SK-N-SH (cell line): ENCODE results near the gene UBE2D1. TPM values are rescaled to one million over a fixed set of nuclear protein-coding genes. Genes with fewer than 3 reads are reported as not detected.

Source experiments
- CTCF ChIA-PET: fragments of 300-600, 350-600 bp; formaldehyde crosslinking; extraction: SDS; loops from one replicate; lab custom pipeline; 2021; lab: Yijun Ruan, JAX
- POLR2A ChIA-PET: fragments of 350-600 bp; sonication (Branson Sonifier 250); formaldehyde crosslinking; extraction: SDS; loops from one replicate; lab custom pipeline; 2020; ENCODE audit warnings: antibody characterized with exemption, inconsistent platforms; lab: Yijun Ruan, JAX
- DNase-seq: peaks from one replicate; pipeline ENCODE4 v3.0.0; 2012
- H2AFZ ChIP-seq: fragments of 200-600 bp; sonication (generic); 2 replicates; pipeline ENCODE4 v1.8.1; 2016; ENCODE audit warnings: antibody characterized with exemption, mild to moderate bottlenecking, low read depth
- H3F3A ChIP-seq: fragments of 200-600 bp; sonication (generic); replicated peaks from 2 replicates; pipeline ENCODE3; 2016; ENCODE audit warnings: antibody characterized with exemption, mild to moderate bottlenecking; ENCODE audit not compliant: insufficient read depth
- H3K27ac ChIP-seq, 2 experiments: fragments of 200-500 bp in 1 of 2; fragments of 200-600 bp in 1 of 2; sonication (Bioruptor generic) in 1 of 2; sonication (generic), shearing (Covaris generic) in 1 of 2; 2 replicates each; pipeline versions ENCODE4 v1.5.1 to v1.6.1; 2014 to 2016; ENCODE audit warnings: low read depth in 2 of 2, inconsistent platforms in 1 of 2, low read length in 1 of 2, mild to moderate bottlenecking in 1 of 2, mixed read lengths in 1 of 2
- H3K27me3 ChIP-seq: fragments of 200-600 bp; sonication (generic), shearing (Covaris generic); 2 replicates; pipeline ENCODE4 v1.6.1; 2016; ENCODE audit warnings: mixed run types; ENCODE audit not compliant: insufficient read depth
- H3K36me3 ChIP-seq, 2 experiments: fragments of 200-500 bp in 1 of 2; fragments of 200-600 bp in 1 of 2; sonication (Bioruptor generic) in 1 of 2; sonication (generic) in 1 of 2; replicated peaks in 1 of 2; 2 replicates each; pipeline versions ENCODE3 to v1.5.1; 2014 to 2016; ENCODE audit warnings: low read length in 1 of 2, mild to moderate bottlenecking in 1 of 2; ENCODE audit not compliant: insufficient read depth in 2 of 2, control insufficient read depth in 1 of 2
- H3K4me1 ChIP-seq, 2 experiments: fragments of 200-500 bp in 1 of 2; fragments of 200-600 bp in 1 of 2; sonication (Bioruptor generic) in 1 of 2; sonication (generic), shearing (Covaris generic) in 1 of 2; 2 replicates each; pipeline versions ENCODE4 v1.5.1 to v1.6.1; 2014 to 2016; ENCODE audit warnings: low read depth in 1 of 2, low read length in 1 of 2, mixed run types in 1 of 2; ENCODE audit not compliant: insufficient read depth in 2 of 2, control insufficient read depth in 1 of 2
- H3K4me2 ChIP-seq: fragments of 200-600 bp; sonication (generic), shearing (Covaris generic); 2 replicates; pipeline ENCODE4 v1.6.1; 2017; ENCODE audit warnings: mixed run types
- H3K4me3 ChIP-seq, 2 experiments: fragments of 200-500 bp in 1 of 2; fragments of 200-600 bp in 1 of 2; sonication (Bioruptor generic) in 1 of 2; sonication (generic), shearing (Covaris generic) in 1 of 2; 2 replicates each; pipeline versions ENCODE4 v1.5.1 to v1.8.1; 2014 to 2016; ENCODE audit warnings: low read depth in 2 of 2, inconsistent platforms in 1 of 2, low read length in 1 of 2, mild to moderate bottlenecking in 1 of 2, mixed read lengths in 1 of 2, moderate library complexity in 1 of 2
- H3K79me2 ChIP-seq: fragments of 200-600 bp; sonication (generic); 2 replicates; pipeline ENCODE4 v1.8.1; 2017; ENCODE audit warnings: mild to moderate bottlenecking; ENCODE audit not compliant: insufficient read depth
- H3K9ac ChIP-seq: fragments of 200-600 bp; sonication (generic); 2 replicates; pipeline ENCODE4 v1.6.1; 2017; ENCODE audit warnings: mixed run types
- H3K9me2 ChIP-seq: fragments of 200-600 bp; sonication (generic); 2 replicates; pipeline ENCODE4 v1.6.1; 2017; ENCODE audit warnings: mixed run types
- H3K9me3 ChIP-seq: fragments of 200-600 bp; sonication (generic); 2 replicates; pipeline ENCODE4 v1.6.1; 2017; ENCODE audit warnings: mixed run types, mild to moderate bottlenecking, moderate library complexity
- H4K20me1 ChIP-seq: fragments of 200-600 bp; sonication (generic); 2 replicates; pipeline ENCODE4 v1.6.1; 2017; ENCODE audit warnings: mild to moderate bottlenecking, mixed run types; ENCODE audit not compliant: insufficient read depth
- CHD2 ChIP-seq: fragments of 150-350 bp; IDR thresholded peaks from 2 replicates; pipeline ENCODE4 v1.6.1; 2018; ENCODE audit warnings: low read length; ENCODE audit not compliant: partially characterized antibody
- ELF1 ChIP-seq: IDR thresholded peaks from 2 replicates; pipeline ENCODE4 v1.4.0; 2012
- EP300 ChIP-seq, 2 experiments: IDR thresholded peaks; 2 replicates each; pipeline versions ENCODE4 v1.4.0 to v1.6.1; 2012; ENCODE audit warnings: borderline replicate concordance in 1 of 2, low read depth in 1 of 2, low read length in 1 of 2
- EZH2phosphoT487 ChIP-seq: fragments of 200-600 bp; sonication (generic); IDR thresholded peaks from 2 replicates; pipeline ENCODE4 v1.6.1; 2017; ENCODE audit warnings: low read depth, mixed run types, mild to moderate bottlenecking, antibody characterized with exemption, moderate library complexity, borderline replicate concordance
- FOSL2 ChIP-seq: IDR thresholded peaks from 2 replicates; pipeline ENCODE4 v1.4.0; 2012; ENCODE audit warnings: low read depth, mild to moderate bottlenecking, moderate library complexity, borderline replicate concordance
- JUND ChIP-seq: IDR thresholded peaks from 2 replicates; pipeline ENCODE4 v1.4.0; 2012
- MXI1 ChIP-seq: IDR thresholded peaks from 2 replicates; pipeline ENCODE4 v1.6.1; 2012; ENCODE audit warnings: mild to moderate bottlenecking, low read depth, low read length, improper control_type of control experiment
- NRF1 ChIP-seq: IDR thresholded peaks from 2 replicates; pipeline ENCODE4 v1.6.1; 2012; ENCODE audit warnings: low read depth, mild to moderate bottlenecking, low read length
- POLR2AphosphoS5 ChIP-seq: IDR thresholded peaks from 2 replicates; pipeline ENCODE4 v1.6.1; 2012; ENCODE audit warnings: low read depth, low read length
- RAD21 ChIP-seq: IDR thresholded peaks from 2 replicates; pipeline ENCODE4 v1.6.1; 2012; ENCODE audit warnings: mild to moderate bottlenecking, low read length
- RFX5 ChIP-seq: IDR thresholded peaks from 2 replicates; pipeline ENCODE4 v1.6.1; 2012; ENCODE audit warnings: mild to moderate bottlenecking, improper control_type of control experiment, low read length
- RXRA ChIP-seq: IDR thresholded peaks from 2 replicates; pipeline ENCODE4 v1.4.0; 2012; ENCODE audit warnings: low read depth, mild to moderate bottlenecking, borderline replicate concordance
- TCF12 ChIP-seq: IDR thresholded peaks from 2 replicates; pipeline ENCODE4 v1.4.0; 2012
- TEAD4 ChIP-seq: IDR thresholded peaks from 2 replicates; pipeline ENCODE4 v1.4.0; 2012; ENCODE audit warnings: mild to moderate bottlenecking, borderline replicate concordance; ENCODE audit not compliant: insufficient read depth
- USF2 ChIP-seq: fragments of 150-350 bp; IDR thresholded peaks from 2 replicates; pipeline ENCODE4 v1.6.1; 2017; ENCODE audit warnings: antibody characterized with exemption, low read length, low read depth, borderline replicate concordance
- YY1 ChIP-seq: IDR thresholded peaks from 2 replicates; pipeline ENCODE4 v1.4.0; 2012; ENCODE audit warnings: low read depth, mild to moderate bottlenecking
- WGBS: methylation state at CpG from one replicate; pipeline ENCODE4 v1.1.6; 2017; ENCODE audit warnings: low lambda C conversion rate; 5-methylcytosine and 5-hydroxymethylcytosine counted together
- polyA plus RNA-seq, 3 experiments: library from polyadenylated mRNA; depleted of rRNA; stranded (reverse); fragments of >200 nt; gene quantifications; 2 replicates each; pipeline ENCODE4 v1.2.3, GENCODE V29; 2012
- TF ChIP-seq, protein P1 (sequence below): IDR thresholded peaks from 2 replicates; pipeline ENCODE4 v1.4.0; 2012; ENCODE audit warnings: low read depth
- TF ChIP-seq, protein P2 (sequence below): fragments of 200-600 bp; sonication (generic); IDR thresholded peaks from 2 replicates; pipeline ENCODE4 v1.6.1; 2017; ENCODE audit warnings: antibody characterized with exemption, mild to moderate bottlenecking, moderate library complexity
- TF ChIP-seq, protein P3 (sequence below): IDR thresholded peaks from 2 replicates; pipeline ENCODE4; 2012
- TF ChIP-seq, protein P4 (sequence below): IDR thresholded peaks from 2 replicates; pipeline ENCODE4 v1.4.0; 2012; ENCODE audit warnings: low read depth, borderline replicate concordance

Gene UBE2D1
- polyA plus RNA-seq, 1 of the 3 experiments (the other 2 are of a cell fraction): 8.7 TPM

- H3F3A ChIP-seq: peaks cover 9% of the 10 kb centered on the region
- peaks cover 5% of the 10 kb centered on the region; the same call in 1 of the 2 replicates for H4K20me1 ChIP-seq
- H3K27me3 ChIP-seq: no peaks in the 10 kb centered on the region
- no peak for TF ChIP-seq MXI1
- TF ChIP-seq, protein P1, sequence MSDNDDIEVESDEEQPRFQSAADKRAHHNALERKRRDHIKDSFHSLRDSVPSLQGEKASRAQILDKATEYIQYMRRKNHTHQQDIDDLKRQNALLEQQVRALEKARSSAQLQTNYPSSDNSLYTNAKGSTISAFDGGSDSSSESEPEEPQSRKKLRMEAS: no peak
- TF ChIP-seq YY1: no peak
- no peak for TF ChIP-seq FOSL2
- H3K9ac ChIP-seq: no peak overlapping the region
- no peak overlapping the region for H2AFZ ChIP-seq
- H3K9me2 ChIP-seq: no peaks in the 10 kb centered on the region; the same call in 1 of the 2 replicates
- H3K4me2 ChIP-seq: no peak overlapping the region
- H3K4me1 ChIP-seq: peaks cover 2 to 4% of the 10 kb centered on the region in 2 experiments; a peak in 2 of 4 replicates
- POLR2A ChIA-PET: no interaction called here
- WGBS: 95% methylated on average over 4 of the region's 4 CpGs
- no peak overlapping the region for H3K4me3 ChIP-seq
- peaks cover 1 to 14% of the 10 kb centered on the region in 2 experiments for H3K36me3 ChIP-seq
- H3K79me2 ChIP-seq: peaks cover 30% of the 10 kb centered on the region
- DNase-seq: no peak
- CTCF ChIA-PET: no interaction called here
- no peaks in the 10 kb centered on the region for H3K9me3 ChIP-seq
- no peak overlapping the region for H3K27ac ChIP-seq
Measured at GRCh38 chr10:58358314-58358933, 23.6 kb downstream of the UBE2D1 start.

DNA sequence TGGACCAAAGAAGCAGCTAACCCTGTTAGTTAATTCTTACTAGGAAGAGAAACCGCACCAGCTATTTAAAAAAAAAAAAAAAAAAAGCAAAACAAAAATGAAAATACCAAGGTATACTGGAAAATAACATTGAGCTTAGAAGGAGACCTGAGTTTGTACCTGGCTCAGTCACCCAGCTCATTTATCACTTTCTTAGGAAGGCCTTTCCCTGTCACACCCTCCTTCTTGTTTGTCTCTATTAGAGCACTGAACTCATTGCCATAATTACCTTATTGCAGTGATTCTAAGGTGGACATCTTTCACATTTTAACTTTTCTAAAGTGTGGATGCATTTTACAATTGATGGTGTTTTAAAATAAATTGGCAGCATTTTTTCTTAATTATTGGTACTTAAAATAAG, 24.1 kb downstream of the UBE2D1 start:
- Histone ChIP-seq H3F3A (peaks cover 9% of the 10 kb centered on the region), H4K20me1 (peaks cover 3% of the 10 kb centered on the region; the same call in 1 of the 2 replicates), H3K27ac (no peak overlapping the region), H3K9me3 (no peaks in the 10 kb centered on the region), H3K27me3 (no peaks in the 10 kb centered on the region), H3K4me3 (no peak overlapping the region), H2AFZ (no peak overlapping the region), H3K36me3 (peaks cover 6 to 18% of the 10 kb centered on the region in 2 experiments), H3K79me2 (peaks cover 29% of the 10 kb centered on the region), H3K4me1 (peaks cover 2 to 4% of the 10 kb centered on the region in 2 experiments; a peak in 2 of 4 replicates)
- WGBS: 100% methylated on average over 1 of the region's 1 CpG
- DNase-seq: no peak
- TF ChIP-seq RFX5 (no peak), NRF1 (no peak), RXRA (no peak), FOSL2 (no peak), TEAD4 (no peak), ELF1 (no peak), JUND (no peak), RAD21 (no peak), EP300 (IDR thresholded peaks at IDR 0.05; ENCODE audit: borderline replicate concordance in 1 of 2, low read depth in 1 of 2, low read length in 1 of 2) (no peak), USF2 (no peak), CHD2 (no peak), EZH2phosphoT487 (no peak), POLR2AphosphoS5 (no peak), TCF12 (no peak)
- TF ChIP-seq, protein P2, sequence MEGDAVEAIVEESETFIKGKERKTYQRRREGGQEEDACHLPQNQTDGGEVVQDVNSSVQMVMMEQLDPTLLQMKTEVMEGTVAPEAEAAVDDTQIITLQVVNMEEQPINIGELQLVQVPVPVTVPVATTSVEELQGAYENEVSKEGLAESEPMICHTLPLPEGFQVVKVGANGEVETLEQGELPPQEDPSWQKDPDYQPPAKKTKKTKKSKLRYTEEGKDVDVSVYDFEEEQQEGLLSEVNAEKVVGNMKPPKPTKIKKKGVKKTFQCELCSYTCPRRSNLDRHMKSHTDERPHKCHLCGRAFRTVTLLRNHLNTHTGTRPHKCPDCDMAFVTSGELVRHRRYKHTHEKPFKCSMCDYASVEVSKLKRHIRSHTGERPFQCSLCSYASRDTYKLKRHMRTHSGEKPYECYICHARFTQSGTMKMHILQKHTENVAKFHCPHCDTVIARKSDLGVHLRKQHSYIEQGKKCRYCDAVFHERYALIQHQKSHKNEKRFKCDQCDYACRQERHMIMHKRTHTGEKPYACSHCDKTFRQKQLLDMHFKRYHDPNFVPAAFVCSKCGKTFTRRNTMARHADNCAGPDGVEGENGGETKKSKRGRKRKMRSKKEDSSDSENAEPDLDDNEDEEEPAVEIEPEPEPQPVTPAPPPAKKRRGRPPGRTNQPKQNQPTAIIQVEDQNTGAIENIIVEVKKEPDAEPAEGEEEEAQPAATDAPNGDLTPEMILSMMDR: no peak
- TF ChIP-seq, protein P3, sequence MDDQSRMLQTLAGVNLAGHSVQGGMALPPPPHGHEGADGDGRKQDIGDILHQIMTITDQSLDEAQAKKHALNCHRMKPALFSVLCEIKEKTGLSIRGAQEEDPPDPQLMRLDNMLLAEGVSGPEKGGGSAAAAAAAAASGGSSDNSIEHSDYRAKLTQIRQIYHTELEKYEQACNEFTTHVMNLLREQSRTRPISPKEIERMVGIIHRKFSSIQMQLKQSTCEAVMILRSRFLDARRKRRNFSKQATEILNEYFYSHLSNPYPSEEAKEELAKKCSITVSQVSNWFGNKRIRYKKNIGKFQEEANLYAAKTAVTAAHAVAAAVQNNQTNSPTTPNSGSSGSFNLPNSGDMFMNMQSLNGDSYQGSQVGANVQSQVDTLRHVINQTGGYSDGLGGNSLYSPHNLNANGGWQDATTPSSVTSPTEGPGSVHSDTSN: no peak
- TF ChIP-seq, protein P4, sequence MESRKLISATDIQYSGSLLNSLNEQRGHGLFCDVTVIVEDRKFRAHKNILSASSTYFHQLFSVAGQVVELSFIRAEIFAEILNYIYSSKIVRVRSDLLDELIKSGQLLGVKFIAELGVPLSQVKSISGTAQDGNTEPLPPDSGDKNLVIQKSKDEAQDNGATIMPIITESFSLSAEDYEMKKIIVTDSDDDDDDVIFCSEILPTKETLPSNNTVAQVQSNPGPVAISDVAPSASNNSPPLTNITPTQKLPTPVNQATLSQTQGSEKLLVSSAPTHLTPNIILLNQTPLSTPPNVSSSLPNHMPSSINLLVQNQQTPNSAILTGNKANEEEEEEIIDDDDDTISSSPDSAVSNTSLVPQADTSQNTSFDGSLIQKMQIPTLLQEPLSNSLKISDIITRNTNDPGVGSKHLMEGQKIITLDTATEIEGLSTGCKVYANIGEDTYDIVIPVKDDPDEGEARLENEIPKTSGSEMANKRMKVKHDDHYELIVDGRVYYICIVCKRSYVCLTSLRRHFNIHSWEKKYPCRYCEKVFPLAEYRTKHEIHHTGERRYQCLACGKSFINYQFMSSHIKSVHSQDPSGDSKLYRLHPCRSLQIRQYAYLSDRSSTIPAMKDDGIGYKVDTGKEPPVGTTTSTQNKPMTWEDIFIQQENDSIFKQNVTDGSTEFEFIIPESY: no peak
- TF ChIP-seq, all 33 proteins: peak for 0
- H3K4me2 ChIP-seq: no peak overlapping the region
- POLR2A ChIA-PET: no interaction called here
- H3K9ac ChIP-seq: no peak overlapping the region
- CTCF ChIA-PET: no interaction called here
- H3K9me2 ChIP-seq: no peaks in the 10 kb centered on the region; the same call in 1 of the 2 replicates
